Pulmonary artery endothelial cell (primary cell): ENCODE data around the gene STAB1. TPM values are rescaled to one million over a fixed set of nuclear protein-coding genes. Genes with fewer than 3 reads are reported as not detected.

Source experiments
- DNase-seq: peaks from one replicate; pipeline ENCODE4 v3.0.0-alpha.2; 2011; ENCODE audit warnings: low read depth, low spot score
- total RNA-seq: library from RNA; depleted of rRNA; stranded (reverse); fragments of >200 nt; gene quantifications from 2 replicates; pipeline ENCODE4 v1.2.3, GENCODE V29; 2014

STAB1 gene
- total RNA-seq, 1 donor from 2014 or later: 189 TPM

DNA sequence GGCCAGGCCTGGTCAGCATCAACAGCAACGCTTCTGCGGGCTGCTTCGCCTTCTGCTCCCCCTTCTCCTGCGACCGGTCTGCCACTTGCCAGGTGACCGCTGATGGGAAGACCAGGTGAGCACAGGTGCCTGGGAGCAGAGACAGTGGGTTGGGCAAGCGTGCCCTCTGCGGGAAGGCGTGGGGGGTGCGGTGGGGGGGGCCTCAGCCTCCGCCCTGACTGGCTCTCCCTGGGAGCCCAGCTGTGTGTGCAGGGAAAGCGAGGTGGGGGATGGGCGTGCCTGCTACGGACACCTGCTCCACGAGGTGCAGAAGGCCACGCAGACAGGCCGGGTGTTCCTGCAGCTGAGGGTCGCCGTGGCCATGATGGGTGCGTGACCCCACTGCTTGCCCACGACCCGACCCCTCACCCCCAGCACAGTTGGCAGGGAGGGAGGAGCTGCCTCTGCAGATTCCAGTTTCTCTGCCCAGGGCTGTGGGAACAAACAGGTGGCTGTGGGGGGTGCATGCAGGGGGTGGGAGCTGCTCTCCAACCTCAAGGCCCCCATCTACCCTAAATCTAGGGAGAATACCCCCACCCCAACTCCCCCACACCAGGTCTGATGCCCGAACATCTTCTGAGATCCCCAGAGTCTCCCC lies 8.8 kb downstream of the STAB1 start:
- DNase-seq: no peak

DNA sequence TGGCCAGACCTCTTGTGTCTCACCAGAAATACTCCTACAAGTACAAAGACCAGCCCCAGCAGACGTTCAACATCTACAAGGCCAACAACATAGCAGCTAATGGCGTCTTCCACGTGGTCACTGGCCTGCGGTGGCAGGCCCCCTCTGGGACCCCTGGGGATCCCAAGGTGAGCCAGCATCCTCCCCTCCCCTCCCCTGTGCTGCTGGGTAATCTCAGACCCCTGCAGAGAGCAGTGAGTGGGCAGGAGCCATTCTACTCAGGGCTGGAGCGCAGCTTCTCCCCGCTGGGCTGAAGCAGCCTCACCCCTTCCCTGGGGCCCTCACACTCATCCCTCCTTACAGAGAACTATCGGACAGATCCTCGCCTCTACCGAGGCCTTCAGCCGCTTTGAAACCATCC lies 9.8 kb downstream of the STAB1 start:
- no peak for DNase-seq

DNA sequence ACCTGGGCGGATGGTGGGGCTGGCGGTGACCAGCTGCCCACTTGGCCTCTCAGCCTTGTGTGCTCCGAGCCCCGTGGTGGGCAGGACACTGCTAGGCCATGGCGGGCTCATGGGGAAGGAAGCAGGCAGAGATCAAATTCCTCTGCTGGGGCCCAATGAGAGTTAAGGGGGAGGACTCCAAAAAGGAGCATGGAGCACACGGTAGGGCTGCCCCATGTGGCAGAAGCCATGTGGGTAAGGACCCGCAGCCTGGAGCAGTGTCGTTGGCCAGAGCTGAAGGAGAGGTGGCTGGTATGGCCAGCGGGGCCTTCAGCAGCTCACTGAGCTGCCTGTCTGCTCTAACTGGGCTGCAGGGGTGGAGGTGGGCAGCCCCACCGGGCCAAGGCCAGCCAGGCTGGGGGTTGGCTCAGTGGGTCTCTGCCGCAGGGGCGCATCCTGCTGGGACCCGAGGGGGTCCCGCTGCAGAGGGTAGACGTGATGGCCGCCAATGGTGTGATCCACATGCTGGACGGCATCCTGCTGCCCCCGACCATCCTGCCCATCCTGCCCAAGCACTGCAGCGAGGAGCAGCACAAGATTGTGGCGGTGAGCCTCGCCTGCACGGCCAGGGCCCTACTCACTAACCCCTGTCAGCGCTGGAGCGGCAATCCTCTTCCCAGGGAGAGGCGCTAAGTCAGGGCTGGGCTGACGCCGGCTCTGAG lies 11.3 kb downstream of the STAB1 start:
- DNase-seq: no peak

DNA sequence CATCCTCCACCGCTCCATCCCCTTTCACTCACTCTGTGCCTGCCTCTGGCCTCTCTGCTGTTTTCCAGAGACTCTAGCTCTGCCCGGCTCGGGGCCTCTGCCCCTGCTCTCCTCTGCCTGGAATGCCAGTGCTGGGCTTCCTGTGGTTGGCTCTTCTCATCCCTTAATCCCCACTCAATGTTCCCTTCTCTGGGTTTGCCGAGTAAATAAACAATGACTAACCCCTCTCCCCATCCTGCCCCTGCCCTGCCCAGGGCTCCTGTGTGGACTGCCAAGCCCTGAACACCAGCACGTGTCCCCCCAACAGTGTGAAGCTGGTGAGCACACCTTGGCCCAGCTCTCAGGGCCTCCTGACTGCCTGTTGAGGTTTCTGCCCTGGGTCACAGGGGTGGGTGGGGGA lies 12.2 kb downstream of the STAB1 start:
- DNase-seq: no peak

- no peak for DNase-seq
These were observed 14.7 kb downstream of the STAB1 start for GRCh38 chr3:52509753-52510328.

DNA sequence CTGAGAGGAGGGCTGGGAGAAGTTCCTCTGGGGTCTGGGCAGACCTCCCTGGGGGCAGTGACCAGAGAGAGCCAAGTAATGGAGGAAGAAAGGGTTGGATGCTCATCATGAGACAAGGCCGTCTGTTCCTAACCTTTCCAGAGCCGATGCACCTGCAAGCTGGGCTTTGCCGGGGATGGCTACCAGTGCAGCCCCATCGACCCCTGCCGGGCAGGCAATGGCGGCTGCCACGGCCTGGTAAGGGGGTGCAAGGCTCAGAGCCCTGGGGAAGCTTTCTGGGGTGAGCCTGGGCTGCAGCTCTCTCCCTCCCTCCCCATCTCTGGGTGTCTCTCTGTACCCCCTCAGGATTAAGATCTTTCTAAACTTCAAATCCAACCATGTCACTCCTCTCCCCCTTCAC lies 16.4 kb downstream of the STAB1 start:
- no peak for DNase-seq

DNA sequence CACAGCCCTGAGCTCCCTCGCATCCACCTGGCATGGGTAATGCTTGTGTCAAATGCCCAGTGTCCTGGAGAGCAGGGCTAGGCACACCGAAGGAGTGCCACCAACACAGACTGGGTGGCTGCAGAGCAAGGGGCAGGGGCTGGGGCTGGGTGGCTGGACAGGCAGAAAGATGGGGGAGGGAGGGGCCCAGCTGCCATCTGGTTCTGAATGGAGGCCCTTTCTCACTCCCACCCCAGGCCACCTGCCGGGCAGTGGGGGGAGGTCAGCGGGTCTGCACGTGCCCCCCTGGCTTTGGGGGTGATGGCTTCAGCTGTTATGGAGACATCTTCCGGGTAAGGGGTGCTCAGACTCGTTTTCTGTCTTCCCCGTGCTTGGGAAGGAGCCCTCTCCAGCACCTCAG lies 17.0 kb downstream of the STAB1 start:
- no peak for DNase-seq

DNA sequence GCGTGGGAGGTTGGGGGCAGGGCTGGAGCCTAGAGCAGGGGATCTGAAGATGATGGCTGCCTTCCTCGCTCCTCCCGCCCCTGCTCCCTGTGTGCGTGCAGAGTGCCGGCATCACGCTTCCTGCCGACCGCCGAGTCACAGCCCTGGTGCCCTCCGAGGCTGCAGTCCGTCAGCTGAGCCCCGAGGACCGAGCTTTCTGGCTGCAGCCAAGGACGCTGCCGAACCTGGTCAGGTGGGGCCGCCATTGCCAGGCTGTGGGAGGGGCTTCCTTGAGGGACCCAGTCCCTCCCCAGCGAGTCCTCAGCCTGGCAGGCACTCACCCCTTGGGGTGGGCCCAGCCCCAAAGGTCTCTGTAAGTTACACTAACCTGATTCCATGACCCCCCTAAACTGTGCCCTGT lies 17.6 kb downstream of the STAB1 start:
- no peak for DNase-seq

GRCh38 chr3:52513281-52513680 lies 18.1 kb downstream of the STAB1 start:
- no peak for DNase-seq

DNA sequence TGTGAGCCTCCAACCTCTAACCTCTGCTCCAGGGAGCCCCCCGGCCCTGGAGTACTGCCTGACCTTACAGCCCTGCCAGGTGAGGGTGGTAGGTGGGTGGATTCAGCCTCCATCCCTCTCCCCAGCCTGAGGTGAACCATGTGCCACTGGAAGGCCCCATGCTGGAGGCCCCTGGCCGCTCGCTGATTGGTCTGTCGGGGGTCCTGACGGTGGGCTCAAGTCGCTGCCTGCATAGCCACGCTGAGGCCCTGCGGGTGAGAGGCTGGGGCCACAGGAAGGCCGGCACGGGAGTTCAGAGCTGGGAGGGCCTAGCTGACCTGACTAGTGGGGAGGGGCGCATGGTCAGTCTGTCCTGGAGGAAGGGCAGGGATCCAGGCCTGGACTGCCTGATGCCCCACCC lies 19.4 kb downstream of the STAB1 start:
- no peak for DNase-seq

DNA sequence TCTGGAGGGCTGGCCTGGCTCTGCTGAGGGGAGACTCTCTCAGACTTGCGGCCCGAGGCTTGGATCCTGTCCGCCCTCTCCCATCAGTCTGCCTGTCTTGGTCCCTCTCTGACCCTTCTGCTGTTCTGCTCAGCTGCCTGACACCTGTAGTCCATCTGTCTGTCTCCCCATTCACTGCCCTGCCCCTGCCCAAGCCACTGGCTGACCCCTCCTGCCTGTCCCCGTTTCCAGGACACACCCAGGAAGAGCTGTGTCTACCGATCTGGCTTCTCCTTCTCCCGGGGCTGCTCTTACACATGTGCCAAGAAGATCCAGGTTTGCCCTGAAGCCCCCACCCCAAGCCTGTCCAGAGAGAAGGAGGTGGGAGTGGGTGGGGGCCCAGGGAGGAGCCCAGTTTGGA lies 20.1 kb downstream of the STAB1 start:
- no peak for DNase-seq

DNA sequence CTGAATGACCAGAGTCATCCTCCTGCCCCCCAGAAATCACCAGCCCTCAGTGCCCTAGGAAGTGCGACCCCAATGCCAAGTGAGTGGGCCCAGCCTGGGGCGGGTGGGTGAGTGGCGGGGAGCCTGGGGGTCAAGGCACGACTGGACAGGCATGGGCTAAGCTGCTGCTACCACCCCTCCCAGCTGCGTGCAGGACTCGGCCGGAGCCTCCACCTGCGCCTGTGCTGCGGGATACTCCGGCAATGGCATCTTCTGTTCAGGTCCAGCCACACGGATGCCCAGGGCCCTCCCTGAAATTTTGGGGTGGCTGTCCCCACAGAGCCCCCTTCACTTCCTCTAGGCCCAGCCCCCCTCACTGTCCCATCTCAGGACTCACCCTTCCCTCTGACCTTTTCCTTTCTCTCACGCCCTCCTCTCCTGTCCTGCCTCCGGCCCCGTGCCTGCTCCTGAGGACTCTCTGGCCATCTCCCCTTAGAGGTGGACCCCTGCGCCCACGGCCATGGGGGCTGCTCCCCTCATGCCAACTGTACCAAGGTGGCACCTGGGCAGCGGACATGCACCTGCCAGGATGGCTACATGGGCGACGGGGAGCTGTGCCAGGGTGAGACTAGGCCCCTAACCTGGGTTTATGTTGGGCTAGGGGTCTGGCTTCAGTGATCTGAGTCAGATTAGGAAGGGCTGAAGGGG lies 21.5 kb downstream of the STAB1 start:
- DNase-seq: no peak

DNA sequence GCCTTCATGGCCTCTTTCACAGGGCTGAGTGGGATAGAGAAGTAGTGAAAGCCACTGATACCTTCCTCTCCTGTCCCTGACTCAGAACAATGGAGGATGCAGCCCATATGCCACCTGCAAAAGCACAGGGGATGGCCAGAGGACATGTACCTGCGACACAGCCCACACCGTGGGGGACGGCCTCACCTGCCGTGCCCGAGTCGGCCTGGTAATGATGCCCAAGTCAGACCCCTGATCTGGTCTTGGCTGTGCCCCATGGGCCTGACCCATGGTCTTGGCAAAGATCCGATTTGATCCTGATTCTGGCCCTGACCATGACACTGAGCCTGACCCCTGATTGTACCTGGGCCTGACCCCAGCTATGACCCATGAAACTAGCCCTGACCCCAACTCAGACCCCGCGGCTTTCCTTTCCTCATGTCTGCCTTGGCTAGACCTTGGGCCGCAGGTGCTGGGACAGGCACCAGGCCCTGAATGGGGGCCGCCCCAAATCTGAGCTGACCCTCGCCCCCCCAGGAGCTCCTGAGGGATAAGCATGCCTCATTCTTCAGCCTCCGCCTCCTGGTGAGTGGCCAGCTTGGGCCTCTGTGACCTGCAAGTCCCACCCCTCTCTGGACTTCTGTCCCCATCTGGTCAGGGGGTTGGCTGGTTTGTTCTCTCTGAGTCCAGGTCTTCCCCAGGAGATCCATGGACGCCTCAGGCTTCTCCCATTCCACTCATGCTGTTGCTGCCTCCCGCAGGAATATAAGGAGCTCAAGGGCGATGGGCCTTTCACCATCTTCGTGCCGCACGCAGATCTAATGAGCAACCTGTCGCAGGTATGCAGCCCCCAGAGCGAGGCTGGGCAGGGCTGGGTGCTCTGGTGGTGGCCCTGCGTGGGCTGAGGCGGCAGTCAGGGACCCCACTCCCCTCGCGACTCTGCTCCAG lies 22.9 kb downstream of the STAB1 start:
- DNase-seq: no peak

DNA sequence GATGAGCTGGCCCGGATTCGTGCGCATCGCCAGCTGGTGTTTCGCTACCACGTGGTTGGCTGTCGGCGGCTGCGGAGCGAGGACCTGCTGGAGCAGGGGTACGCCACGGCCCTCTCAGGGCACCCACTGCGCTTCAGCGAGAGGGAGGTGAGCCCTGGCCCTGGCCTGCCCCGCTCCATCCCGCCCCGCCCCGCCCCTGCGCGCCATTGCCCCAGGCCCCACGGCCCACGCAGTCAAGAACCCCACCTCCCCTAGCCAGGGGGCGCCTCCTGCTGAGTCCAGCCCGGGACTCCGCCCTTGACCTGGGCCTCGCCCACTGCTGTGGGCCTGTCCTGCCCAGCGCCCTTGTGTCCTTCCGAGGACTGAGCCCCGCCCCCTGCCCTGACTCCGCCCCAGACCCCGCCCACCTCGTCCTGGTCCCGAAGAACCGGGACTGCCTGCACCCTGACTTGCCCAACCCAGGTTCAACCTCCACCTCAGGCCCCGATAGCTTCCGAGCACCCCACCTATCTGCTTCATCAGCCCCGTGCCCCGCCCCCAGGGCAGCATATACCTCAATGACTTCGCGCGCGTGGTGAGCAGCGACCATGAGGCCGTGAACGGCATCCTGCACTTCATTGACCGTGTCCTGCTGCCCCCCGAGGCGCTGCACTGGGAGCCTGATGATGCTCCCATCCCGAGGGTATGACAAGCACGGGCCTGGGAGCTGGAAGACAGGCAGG lies 23.7 kb downstream of the STAB1 start:
- DNase-seq: no peak

- DNase-seq: no peak
These were observed 24.5 kb downstream of the STAB1 start for GRCh38 chr3:52519445-52520140.

DNA sequence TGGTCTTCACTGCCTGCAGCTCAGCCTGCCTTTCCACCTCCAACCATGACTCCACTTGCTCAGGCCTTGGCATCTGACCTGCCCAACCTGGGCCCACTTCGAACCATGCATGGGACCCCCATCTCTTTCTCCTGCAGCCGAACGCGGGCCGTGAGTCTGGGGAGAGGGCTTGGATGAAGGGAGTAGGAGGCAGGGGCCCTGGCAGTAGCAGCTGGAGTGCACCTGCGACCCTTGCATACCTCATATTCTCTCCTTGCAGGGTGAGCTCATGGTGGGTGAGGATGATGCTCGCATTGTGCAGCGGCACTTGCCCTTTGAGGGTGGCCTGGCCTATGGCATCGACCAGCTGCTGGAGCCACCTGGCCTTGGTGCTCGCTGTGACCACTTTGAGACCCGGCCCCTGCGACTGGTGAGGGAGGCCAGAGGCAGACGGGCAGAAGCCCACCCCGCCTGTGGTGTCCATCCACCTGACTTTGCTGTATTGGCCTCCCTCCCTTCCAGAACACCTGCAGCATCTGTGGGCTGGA lies 25.1 kb downstream of the STAB1 start:
- no peak for DNase-seq

GRCh38 chr3:52520716-52521487 lies 25.8 kb downstream of the STAB1 start:
- no peak for DNase-seq

DNA sequence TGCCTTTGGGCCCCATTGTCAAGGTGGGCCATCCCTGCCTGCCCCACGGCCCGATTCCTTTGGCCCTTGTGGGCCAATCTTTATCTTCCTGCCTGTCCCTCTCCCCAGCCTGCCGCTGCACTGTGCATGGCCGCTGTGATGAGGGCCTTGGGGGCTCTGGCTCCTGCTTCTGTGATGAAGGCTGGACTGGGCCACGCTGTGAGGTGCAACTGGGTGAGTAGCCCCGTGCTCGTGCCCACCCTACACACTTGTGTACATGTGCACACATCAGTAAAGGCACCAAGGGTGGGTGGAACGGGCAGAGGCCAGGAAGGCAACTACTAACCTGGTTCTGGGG lies 26.3 kb downstream of the STAB1 start:
- DNase-seq: no peak
